Breast epithelium (tissue), 4 donors: ENCODE measurements around the gene PLS1. TPM values are rescaled to one million over a fixed set of nuclear protein-coding genes. Genes with fewer than 3 reads are reported as not detected.

Source experiments
- DNase-seq, 2 donors: peaks; one replicate each; pipeline ENCODE4 v3.0.0-alpha.2; 2019; ENCODE audit warnings: low spot score in 2 of 2
- H3K27ac ChIP-seq, 2 donors: fragments of 200-600 bp; sonication (generic) in 1 of 2; one replicate each; pipeline ENCODE4 v1.5.1; 2016 to 2019; ENCODE audit warnings: mild to moderate bottlenecking in 1 of 2
- H3K27me3 ChIP-seq, 2 donors: fragments of 200-600 bp; sonication (generic) in 1 of 2; one replicate each; pipeline versions ENCODE4 v1.5.1 to v1.6.0; 2017 to 2019; ENCODE audit warnings: control low read depth in 1 of 2, mild to moderate bottlenecking in 1 of 2
- H3K36me3 ChIP-seq: fragments of 200-600 bp; one replicate; pipeline ENCODE4 v1.5.1; 2019
- H3K4me1 ChIP-seq, 2 donors: fragments of 200-600 bp; sonication (generic); one replicate each; pipeline ENCODE4 v1.5.1; 2016 to 2019; ENCODE audit warnings: control low read depth in 1 of 2
- H3K4me3 ChIP-seq, 3 donors: fragments of 200-600 bp; sonication (generic); 1 replicate in 2 of 3; 2 replicates in 1 of 3; pipeline ENCODE4 v1.5.1; 2016 to 2019; ENCODE audit warnings: mild to moderate bottlenecking in 3 of 3, moderate library complexity in 2 of 3
- H3K9me3 ChIP-seq, 2 donors: fragments of 200-600 bp; sonication (generic) in 1 of 2; one replicate each; pipeline ENCODE4 v1.5.1; 2016 to 2019; ENCODE audit warnings: control low read depth in 1 of 2
- POLR2A ChIP-seq: fragments of 450-650 bp; IDR thresholded peaks from one replicate; pipeline ENCODE4 v1.6.1; 2016; ENCODE audit warnings: antibody characterized with exemption, mild to moderate bottlenecking, moderate library complexity
- POLR2AphosphoS5 ChIP-seq, 3 donors: sonication (generic); formaldehyde crosslinking; IDR thresholded peaks; one replicate each; pipeline ENCODE4 v1.6.1; 2017; ENCODE audit warnings: antibody characterized with exemption in 3 of 3
- intact Hi-C: fragments of 100-400 bp; cut with DNase I; formaldehyde crosslinking; loops from one replicate; pipeline ENCODE4 v1.15.1; 2023; ENCODE audit warnings: low total_unique reads
- total RNA-seq, 3 donors: library from RNA; depleted of rRNA; stranded (reverse); fragments of >200 nt; gene quantifications; one replicate each; pipeline ENCODE4 v1.1.0, GENCODE V29; 2016
- TF ChIP-seq, protein P1 (sequence below), 3 donors: fragments of 450-650 bp; IDR thresholded peaks; one replicate each; pipeline ENCODE4 v1.5.1; 2016 to 2017; ENCODE audit warnings: antibody characterized with exemption in 3 of 3, mild to moderate bottlenecking in 3 of 3, moderate library complexity in 3 of 3

The PLS1 gene
- total RNA-seq, 3 donors from 2014 or later = 1.6 to 18.4 (median 15.7) TPM

DNA sequence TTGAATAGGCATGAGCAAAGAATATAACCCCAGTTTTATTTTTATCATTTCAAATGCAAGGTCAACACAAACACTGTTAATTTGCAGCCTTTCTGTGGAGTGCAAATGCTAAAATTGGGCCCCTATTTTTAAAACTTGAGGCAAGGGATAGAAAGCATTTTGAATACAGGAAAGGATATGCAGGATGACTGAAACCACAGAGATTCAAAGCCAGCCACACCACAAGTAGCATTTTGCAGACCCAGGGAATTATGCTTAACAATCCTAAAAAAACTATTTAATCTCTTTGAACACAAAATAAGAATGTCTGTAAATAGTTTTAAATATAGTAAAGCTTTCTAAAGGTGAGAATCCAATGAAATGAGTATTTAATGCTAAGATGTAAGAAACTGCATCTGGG is 64.7 kb downstream of the PLS1 start:
- TF ChIP-seq POLR2A (no peak), POLR2AphosphoS5 (IDR thresholded peaks at IDR 0.05) (no peak)
- TF ChIP-seq, protein P1, sequence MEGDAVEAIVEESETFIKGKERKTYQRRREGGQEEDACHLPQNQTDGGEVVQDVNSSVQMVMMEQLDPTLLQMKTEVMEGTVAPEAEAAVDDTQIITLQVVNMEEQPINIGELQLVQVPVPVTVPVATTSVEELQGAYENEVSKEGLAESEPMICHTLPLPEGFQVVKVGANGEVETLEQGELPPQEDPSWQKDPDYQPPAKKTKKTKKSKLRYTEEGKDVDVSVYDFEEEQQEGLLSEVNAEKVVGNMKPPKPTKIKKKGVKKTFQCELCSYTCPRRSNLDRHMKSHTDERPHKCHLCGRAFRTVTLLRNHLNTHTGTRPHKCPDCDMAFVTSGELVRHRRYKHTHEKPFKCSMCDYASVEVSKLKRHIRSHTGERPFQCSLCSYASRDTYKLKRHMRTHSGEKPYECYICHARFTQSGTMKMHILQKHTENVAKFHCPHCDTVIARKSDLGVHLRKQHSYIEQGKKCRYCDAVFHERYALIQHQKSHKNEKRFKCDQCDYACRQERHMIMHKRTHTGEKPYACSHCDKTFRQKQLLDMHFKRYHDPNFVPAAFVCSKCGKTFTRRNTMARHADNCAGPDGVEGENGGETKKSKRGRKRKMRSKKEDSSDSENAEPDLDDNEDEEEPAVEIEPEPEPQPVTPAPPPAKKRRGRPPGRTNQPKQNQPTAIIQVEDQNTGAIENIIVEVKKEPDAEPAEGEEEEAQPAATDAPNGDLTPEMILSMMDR (IDR thresholded peaks at IDR 0.05) = no peak
- intact Hi-C loops = no loop called here
- Histone ChIP-seq H3K36me3 (no peaks in the 10 kb centered on the region), H3K27ac (no peak overlapping the region), H3K4me3 (no peak overlapping the region), H3K4me1 (no peaks in the 10 kb centered on the region), H3K27me3 (no peaks in the 10 kb centered on the region), H3K9me3 (no peaks in the 10 kb centered on the region)
- no peak for DNase-seq

DNA sequence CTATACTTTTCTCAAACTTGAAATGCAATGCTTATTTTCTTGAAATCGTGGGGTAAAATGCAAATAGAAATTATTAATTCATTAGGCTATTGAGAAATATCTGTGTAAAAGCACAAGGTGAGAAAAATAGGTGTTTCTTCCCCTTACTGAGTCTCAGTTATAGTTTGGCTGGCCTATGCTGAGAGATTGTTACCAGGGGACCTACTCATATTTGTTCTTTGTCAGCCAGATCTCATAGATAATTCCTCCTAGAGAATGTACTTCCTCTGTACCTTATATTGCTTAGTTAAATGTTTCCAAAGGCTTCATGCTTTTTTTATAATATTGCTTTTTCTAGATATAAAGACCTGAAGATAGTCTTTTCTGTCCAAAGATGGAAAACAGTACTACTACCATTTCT is 67.7 kb downstream of the PLS1 start:
- no peak for DNase-seq
- H3K27ac ChIP-seq = no peak overlapping the region
- no peak for TF ChIP-seq POLR2AphosphoS5 (IDR thresholded peaks at IDR 0.05)
- TF ChIP-seq, protein P1 (IDR thresholded peaks at IDR 0.05) = no peak
- no peak for TF ChIP-seq POLR2A
- no peaks in the 10 kb centered on the region for H3K27me3 ChIP-seq
- H3K4me1 ChIP-seq = no peaks in the 10 kb centered on the region
- no peaks in the 10 kb centered on the region for H3K36me3 ChIP-seq
- intact Hi-C loops = no loop called here
- H3K9me3 ChIP-seq = no peaks in the 10 kb centered on the region
- no peak overlapping the region for H3K4me3 ChIP-seq

DNA sequence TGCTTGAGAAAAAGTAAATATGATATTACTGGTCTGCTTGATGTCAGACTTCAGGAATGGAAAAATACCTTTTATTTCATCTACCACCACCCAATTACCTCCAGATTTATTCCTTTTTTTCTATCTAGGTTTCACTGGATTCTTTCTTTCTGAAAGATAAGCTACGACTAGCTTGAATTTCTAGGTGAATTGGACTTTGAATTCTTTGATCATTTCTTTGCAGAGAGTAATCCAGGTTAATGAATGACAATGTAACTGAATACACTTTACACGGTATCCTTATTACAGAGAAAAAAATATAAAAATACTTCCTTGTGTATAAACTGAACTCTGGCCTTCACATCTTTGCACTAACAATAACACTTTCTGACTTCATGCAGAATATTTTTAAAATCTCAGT is 68.1 kb downstream of the PLS1 start:
- intact Hi-C loops = no loop called here
- no peak overlapping the region for H3K4me3 ChIP-seq
- no peak for DNase-seq

DNA sequence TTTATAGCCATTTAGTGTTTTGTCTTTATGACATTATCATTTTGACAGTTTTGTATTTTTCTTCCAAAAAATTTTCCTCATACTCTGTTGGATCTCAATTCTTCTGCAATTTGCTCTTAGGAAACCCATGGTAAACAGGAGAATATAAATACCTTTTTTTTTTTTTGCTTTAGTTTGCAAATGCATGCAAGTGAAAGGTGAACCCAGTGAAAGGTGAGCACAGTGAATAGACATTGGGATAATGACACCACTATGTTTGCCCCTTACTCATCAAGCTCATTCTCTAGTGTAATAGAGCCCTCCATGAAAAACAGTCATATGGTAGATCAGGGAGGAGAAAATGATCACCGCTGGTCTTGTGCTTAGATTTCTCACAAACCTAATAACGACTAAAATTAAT is 68.6 kb downstream of the PLS1 start:
- intact Hi-C loops = no loop called here
- no peak for TF ChIP-seq POLR2AphosphoS5 (IDR thresholded peaks at IDR 0.05)
- TF ChIP-seq, protein P1 (IDR thresholded peaks at IDR 0.05) = no peak
- TF ChIP-seq POLR2A = no peak
- Histone ChIP-seq H3K27me3 (no peaks in the 10 kb centered on the region), H3K4me3 (no peak overlapping the region), H3K27ac (no peak overlapping the region), H3K9me3 (no peaks in the 10 kb centered on the region), H3K4me1 (no peaks in the 10 kb centered on the region), H3K36me3 (no peaks in the 10 kb centered on the region)
- no peak for DNase-seq

More for the DNA sequence above, 68.1 kb downstream of the PLS1 start:
- H3K27me3 ChIP-seq = no peaks in the 10 kb centered on the region
- no peaks in the 10 kb centered on the region for H3K36me3 ChIP-seq
- H3K4me1 ChIP-seq = no peaks in the 10 kb centered on the region
- no peak overlapping the region for H3K27ac ChIP-seq
- H3K9me3 ChIP-seq = no peaks in the 10 kb centered on the region
- no peak for TF ChIP-seq POLR2AphosphoS5 (IDR thresholded peaks at IDR 0.05)
- TF ChIP-seq, protein P1 (IDR thresholded peaks at IDR 0.05) = no peak
- no peak for TF ChIP-seq POLR2A

DNA sequence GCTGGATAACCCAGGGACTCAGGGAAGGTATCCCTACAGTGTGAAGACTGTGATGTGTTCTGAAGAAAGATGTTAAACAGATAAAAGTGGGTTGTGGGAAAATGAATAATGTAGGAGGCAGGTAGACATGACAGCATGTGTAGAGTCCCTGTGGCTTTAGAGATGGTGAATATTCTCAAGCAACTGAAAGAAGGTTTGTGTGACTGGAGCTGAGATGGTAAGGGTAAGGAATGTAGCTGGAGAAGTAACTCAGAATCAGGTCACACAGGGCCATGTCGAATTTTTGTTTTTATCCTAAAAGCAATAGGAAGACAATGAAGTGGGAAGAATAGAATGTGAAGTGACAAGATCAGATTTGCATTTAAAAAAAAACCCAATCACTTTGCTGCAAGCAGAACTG is 73.9 kb downstream of the PLS1 start:
- Histone ChIP-seq H3K27ac (no peak overlapping the region), H3K27me3 (no peaks in the 10 kb centered on the region), H3K4me3 (no peak overlapping the region), H3K9me3 (no peaks in the 10 kb centered on the region), H3K36me3 (no peaks in the 10 kb centered on the region), H3K4me1 (no peaks in the 10 kb centered on the region)
- intact Hi-C loops = no loop called here
- no peak for TF ChIP-seq POLR2AphosphoS5 (IDR thresholded peaks at IDR 0.05)
- TF ChIP-seq, protein P1 (IDR thresholded peaks at IDR 0.05) = no peak
- TF ChIP-seq POLR2A = no peak
- DNase-seq = no peak
